ENCODE measurements around the gene CRTC1.

CRTC1 gene, protein sequence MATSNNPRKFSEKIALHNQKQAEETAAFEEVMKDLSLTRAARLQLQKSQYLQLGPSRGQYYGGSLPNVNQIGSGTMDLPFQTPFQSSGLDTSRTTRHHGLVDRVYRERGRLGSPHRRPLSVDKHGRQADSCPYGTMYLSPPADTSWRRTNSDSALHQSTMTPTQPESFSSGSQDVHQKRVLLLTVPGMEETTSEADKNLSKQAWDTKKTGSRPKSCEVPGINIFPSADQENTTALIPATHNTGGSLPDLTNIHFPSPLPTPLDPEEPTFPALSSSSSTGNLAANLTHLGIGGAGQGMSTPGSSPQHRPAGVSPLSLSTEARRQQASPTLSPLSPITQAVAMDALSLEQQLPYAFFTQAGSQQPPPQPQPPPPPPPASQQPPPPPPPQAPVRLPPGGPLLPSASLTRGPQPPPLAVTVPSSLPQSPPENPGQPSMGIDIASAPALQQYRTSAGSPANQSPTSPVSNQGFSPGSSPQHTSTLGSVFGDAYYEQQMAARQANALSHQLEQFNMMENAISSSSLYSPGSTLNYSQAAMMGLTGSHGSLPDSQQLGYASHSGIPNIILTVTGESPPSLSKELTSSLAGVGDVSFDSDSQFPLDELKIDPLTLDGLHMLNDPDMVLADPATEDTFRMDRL

DNA sequence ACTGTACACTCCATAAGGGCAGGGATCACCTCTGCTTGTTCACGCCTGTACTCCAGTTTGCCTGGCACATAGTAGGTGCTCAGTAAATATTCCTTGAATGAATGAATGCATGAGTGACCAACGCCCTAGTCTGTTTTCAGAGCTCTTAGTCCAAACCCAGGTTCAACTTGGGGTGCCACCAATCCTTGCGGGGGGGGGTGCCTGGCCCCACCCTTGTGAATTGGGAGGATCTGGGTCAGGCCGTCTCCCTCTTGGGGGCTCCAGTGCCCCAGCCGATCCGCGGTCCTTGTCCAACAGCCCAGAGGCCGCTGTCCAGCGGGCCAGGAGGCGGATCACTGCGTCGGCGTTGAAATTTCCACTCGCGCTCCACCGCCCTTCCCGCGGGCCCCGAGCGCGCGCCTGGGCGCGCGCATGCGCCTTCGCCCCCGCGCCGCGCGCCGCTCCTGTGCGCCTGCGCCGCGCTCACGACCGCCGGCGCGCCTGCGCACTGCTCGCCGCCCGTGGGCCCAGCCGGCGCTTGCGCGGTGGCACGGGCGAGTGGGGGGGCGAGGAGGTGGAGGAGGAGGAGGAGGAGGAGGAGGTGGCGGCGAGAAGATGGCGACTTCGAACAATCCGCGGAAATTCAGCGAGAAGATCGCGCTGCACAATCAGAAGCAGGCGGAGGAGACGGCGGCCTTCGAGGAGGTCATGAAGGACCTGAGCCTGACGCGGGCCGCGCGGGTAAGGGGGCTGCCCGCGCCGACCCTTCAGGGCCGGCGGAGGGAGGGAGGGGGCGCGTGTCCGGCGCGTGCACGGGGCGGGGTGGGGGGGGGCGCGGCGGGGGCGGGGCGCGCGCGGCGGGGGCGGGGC lies at the start of gene CRTC1:
Gene CRTC1, plus strand, starts transcription at position 572 of the 849 bp plus-strand sequence. Its CDS starts 23 bp downstream, at position 595.
- DNase-seq (ENCODE audit: low read depth), result peak; percentile 84

DNA sequence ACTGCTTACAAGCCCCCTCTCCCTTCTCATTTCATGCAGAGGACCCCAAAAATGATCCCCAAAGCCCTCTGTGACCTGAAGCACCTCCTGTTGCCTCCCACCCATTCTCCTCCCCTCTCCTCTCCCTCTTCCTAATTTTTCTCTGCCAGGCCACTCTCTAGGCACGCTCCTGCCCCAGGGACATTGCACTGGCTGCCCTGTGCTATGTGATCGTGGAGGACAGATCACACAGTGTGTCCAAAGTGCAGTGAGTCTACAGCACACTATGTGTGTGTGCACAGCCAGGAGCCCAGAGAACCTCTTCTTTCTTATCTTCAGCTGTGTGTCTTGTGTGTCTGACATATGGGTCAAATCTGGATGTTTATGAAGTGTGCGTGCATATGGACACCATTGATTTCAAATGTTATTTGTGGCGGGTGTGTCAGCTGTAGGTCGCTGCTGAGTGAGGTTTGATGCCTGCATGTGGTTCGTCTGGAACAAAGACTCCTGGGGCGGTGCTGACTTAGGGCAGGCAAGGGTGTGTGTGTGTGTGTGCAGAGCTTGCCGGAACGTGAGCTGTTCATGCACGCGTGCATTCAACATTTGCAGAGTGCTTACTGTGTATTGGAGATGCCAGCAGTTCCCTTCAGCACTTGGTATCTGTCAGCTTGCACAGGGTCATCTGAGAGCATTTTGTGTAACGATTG lies 48.7 kb upstream of the CRTC1 start:
- DNase-seq (ENCODE audit: low read depth), result no peak

DNA sequence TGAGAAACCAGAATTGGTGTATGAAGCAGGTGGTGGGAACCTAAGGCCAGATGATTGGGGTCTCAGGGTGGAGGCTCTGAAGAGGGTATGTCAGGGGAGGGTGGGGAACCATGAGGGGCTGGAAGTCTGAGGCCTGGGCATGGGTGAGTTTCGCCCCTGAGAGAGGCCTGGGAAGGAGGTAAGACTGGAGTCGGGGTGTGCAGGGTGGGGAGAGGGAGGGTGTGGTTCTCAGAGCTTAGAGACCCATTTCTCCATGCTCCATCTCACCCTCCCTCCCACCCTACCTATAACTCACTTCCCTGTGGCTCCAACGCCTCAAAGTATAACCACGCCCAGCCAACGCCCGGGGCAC lies 47.7 kb upstream of the CRTC1 start:
- DNase-seq (ENCODE audit: low read depth), result no peak

DNA sequence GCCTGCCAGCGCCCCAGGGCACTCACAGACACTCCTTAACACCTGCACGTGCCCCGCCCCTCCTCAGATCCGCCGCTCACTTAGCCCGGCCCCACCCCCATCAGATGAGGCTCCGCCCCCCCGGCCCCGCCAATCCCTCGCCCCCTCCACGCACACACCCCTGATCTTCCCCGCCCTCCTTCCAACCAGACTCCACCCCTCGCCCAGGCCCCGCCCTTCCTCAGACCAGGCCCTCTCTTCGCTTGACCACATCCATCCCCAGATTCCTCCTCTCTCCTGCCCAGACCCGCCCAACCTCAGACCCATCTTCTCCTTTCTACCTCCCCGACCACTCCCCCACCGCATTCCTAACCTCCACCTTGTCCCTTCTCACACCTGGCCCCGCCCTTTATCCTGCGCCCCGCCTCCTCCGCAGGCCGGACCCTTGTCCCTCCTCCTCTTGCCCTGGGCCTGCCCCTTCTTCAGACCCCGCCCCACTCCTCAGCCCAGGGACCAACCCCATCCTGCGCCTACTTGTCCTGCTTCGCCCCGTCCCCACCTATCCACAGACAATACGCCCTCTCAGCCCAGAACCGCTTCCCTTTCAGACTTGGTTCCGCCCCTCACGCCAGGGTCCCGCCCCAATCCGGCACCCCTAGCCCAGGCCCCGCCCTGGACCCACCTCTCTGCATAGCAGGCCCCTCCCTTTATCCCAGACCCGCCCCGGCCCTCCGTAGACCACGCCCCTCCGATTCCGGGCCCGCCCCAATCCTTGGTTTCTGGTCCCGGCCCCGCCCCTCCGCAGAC lies 47.1 kb upstream of the CRTC1 start:
- peak; percentile 99 for DNase-seq (ENCODE audit: low read depth)

DNA sequence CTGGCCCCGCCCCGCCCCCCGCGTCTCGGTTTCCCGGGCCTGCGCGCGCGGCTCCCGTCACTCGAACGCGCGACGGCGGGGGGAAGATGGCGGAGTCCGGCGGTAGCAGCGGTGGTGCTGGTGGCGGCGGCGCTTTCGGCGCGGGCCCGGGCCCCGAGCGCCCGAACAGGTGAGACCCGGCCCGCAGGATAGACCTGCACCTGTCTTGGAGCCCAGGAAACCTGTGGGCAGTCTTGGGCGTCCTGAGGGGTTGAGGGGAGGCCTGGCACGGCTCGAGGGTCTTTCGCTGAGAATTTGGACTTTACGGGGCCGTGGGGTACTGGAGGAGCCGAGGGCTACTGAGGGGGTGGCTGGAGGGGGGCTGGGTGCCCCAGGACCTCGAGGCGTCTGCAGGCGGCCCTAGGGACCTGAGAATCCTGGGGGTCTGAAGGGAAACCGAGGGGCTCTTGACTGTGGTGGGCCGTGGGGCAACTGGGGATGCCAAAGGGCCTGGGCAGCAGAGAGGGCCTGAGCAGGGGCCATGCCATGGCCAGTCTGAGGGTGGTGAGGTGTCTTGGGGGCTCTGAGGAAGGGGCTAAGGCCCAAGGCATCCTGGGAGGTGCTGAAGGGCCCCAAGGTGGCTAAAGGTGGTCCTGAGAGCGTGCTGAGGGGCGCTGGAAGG lies 46.4 kb upstream of the CRTC1 start, which contains the start of gene KLHL26:
Gene KLHL26, plus strand, starts transcription at position 60 of the 661 bp plus-strand sequence. Its CDS starts 27 bp downstream, at position 87.
- DNase-seq (ENCODE audit: low read depth), result no peak

DNA sequence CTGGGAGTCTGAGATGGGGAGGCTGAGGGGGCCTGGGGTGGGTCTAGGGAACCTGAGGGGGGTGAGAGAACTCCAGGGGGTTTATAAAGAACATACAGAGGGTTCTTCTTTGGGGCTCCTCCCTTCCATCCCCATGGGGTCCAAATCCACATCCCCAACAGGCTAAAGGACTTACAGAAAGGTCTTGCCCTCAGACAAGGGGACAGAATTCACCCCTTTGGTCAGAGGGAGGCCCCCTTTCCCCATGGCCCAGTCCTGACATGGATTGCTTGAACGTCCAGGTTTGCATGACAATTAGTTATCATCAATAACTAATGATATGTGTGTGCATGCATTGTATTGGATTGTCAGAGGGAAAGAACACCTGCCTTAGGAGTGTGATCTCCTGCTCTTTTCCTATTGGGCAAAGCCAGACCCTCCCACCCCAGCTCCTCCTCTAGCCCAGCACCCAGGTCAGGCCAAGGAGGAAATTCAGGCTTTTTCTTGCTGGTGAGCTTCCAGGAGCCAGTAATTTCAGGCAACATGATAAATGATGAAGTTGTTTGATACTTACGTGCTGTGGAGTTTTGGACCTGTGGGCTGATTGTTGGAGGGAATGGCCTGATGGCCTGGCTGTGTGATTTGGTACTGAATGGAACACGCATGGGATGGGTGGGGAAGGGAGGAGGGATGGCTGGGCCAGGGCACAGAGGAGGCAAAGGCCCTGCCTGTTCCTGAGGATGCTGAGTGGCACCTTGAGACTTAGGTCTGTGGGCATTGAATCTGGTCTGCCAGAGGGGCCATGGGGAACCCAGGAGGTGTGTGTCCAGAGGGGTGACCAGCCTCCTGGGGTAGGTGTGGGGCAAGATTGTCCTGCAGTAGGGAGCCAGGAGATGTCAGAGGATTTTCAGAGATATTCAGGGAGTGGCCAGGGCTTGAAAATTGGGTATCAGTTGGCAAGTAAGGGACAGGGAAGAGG lies 45.5 kb upstream of the CRTC1 start:
- no peak for DNase-seq (ENCODE audit: low read depth)

DNA sequence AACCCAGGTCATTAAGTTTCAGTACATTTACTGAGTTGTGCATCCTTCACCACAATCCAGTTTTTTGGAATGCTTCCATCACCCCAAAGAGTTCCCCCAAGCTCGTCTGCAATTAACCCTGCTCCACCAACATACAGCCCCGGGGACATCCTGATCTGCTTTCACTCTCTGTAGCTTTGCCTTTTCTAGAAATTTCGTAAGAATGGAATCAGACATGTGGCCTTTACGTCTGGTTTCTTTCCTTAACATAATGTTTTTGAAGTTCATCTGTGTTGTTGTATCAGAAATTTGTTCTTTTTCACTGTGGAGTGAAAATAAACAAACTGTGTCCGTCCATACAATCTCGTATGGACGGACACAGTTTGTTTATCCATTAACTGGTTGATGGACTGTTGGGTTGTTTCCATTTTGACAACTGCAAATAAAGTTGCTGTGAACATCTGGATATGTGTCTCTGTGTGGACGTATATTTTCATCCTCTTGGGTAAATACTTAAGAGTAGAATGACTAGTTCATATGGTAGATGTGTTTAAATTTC lies 43.7 kb upstream of the CRTC1 start:
- DNase-seq (ENCODE audit: low read depth), result no peak

DNA sequence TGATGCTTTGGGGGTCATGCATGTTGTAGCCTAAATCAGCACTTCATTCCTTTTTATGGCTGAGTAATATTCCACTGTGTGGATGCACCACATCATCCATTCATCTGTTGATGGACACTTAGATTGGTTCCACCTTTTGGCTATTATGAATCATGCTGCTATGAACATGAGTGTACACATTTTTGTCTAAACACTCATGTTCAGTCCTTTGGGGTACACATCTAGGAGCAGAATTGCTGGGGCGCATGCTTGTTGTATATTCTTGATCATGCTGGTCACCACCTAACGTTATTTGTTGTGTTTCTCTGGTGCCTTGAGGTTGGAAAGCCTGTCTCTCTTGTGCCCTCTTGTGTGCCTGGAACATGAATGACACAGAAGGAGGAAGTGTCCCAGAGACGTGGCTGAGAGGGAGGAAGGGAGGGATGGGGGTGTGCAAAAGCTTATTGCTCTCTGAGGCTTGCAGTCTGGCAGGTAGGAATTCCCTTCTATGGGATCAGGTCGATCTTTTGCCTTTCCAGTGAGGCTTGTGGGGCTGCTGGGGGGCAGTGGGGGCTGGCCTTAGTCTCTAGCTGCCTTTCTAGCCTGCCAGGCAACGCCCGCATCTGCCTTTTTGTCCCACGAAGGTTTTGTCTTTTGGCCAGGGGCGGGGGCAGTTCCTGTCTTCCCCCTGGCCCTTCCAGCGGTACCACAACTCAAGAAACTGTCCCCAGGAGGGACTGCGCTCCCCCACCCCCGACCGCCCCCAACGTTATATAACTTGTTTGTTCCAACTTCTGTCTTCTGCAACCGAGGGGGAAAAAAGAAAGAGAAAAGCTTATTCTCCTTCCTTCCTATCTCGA lies 39.1 kb upstream of the CRTC1 start:
- DNase-seq (ENCODE audit: low read depth), result no peak

DNA sequence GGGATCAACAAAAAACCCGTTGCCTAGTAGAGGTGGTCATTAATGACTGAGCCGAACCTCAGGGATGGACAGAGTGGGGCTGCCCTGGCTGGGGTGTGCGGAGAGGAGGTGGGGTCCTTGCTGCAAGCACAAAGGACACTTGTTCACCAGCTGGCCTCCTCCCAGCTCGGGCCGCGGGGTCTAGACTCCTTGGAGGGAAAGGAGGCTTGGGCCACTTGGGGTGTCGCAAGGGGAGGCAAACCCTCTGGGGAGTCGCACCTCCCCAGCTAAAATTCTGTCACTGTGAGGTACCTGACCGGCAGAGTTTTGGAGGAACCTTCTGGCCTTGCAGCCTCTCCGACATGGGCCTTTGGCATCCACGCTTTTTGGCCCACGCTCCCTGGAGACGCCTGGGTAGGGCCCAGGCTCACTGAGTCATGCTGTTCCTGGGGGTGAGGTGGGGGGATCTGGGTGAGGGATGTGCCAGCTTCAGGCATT lies 38.4 kb upstream of the CRTC1 start:
- DNase-seq (ENCODE audit: low read depth), result no peak

DNA sequence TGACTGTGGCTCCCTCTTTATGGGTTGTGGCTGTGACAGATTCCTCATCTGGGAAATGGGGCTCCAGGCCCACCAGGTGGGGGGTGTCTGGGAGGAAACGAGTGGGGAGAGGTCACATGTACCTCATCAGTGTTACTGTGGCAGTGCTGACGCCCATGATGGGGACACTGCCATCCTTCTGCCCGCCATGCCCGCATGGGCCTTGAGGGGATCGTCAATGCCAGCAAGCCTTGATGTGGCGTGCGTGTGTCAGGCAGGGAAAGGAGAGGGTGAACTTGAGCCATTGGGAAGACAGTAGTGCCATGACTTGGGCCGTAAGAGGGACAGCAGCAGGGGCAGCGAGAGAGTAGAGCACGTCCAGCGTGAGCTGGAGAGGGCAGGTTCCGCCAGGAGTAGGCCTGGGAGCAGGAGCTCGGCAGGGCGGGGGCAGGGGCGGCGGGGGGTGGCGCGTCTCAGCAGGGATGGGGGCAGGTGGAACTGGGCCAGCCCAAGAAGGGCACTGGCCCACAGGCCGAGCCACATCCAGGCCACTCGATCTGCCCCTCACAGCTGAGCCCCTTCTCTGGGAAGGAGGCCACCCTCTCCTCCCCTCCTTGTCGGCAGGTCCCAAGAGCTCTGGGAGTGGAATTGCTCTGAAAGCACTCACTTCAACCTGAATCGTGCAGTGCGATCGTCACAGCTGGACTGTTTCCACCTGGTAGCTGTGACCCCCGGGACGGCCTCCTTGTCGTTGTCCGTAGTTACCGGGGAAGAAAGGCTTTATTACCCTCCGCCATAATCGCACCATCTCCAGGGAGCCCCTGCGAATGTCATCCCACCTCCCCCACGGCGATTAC lies 36.7 kb upstream of the CRTC1 start:
- no peak for DNase-seq (ENCODE audit: low read depth)

DNA sequence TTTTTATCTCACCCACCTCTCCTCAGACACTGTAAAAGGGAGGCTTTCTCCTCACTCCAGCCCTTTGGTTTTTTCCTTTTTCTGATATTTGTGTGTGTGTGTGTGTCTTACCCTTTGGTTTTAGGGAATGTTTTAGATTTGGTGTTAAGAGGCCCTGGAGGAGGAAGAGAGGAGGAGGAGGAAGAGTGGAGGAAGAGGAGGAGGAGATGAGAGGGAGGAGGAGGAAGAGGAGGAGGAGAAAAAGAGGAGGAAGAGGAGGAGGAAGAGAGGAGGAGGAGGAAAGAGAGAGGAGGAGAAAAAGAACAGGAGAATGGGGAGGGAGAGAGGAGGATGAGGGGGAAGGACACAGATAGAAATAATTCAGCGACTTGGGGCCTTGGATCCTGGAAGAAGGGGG lies 36.1 kb upstream of the CRTC1 start:
- no peak for DNase-seq (ENCODE audit: low read depth)

DNA sequence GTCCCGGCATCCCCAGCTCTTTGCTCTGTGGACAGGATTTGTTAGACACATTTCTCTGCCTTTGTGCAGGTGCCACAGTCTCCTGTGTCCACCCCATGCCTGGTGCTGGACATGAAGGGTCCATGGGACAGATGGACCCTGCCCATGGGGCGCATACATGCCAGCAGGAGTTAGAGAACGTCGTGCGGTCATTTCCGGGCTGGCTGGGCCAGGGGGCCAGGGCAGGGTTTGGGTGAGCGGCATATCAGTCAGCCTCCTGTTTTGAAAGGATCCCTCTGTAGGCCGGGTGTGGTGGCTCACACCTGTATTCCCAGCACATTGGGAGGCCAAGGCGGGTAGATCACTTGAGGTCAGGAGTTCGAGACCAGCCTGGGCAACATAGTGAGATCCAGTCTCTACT lies 35.7 kb upstream of the CRTC1 start:
- no peak for DNase-seq (ENCODE audit: low read depth)

DNA sequence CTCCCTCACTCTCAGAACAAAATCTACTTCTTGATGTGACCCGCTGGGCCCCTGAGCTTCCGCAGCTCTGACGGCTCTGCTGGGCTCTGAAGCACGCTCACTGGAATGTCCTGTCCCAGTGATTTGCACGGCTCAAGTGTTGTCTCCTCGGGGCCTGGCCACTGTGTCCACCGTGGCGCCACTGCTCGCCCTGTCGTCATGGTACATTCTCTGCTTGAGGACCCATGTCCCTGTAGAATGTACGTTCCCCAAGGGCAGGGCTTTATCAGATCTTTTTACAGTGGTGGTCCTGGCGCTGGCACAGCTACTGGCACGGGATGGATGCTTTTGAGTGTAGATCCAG lies 34.5 kb upstream of the CRTC1 start:
- no peak for DNase-seq (ENCODE audit: low read depth)

DNA sequence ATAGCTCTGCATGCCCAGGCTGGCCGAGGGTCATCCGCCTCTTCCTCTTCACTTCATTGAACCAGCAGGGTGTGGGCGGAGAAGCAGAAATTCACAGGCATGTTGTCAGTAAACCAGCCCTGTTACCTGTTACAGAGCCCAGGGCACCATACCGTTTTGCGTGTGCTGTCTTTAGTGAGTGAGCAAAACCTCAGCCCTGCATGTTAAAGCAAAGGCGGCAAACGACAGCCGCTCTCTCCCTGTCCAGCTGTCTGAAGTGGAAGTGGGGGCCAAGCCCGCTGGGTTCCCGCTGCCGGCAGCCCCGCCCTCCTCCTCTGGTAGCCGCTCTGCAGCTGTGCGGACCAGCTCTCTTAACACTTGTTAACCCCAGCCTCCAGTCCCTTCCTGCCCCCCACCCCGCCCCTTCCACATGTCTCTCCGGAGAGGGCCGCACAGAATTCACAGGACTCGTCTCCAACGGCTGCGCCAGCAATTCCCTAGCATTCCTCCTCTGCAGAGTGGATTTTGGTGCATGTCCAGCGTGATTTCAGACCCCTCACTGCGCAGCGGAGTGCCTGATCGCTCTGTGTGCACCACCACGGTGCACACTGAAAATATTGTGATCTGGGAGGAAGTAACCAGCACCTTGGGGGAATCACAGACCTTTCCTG lies 34.0 kb upstream of the CRTC1 start:
- no peak for DNase-seq (ENCODE audit: low read depth)

DNA sequence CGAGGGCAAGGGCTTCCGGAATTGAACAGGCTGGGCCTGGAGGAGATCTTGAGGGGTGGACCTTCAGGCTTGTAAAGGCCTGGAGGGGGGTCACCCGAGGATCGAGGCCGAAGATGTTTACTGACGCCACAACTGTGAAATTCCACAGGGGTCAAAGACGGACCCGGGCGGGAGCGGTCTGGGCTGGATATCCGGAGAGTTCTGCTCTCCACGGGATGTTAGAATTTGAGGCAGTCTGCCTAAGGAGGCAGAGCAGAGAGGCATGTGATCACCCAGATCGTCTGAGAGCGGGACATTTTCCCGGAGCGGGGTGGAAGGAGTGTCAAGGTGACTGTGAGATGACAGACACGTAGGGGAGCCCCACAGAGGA lies 33.5 kb upstream of the CRTC1 start:
- no peak for DNase-seq (ENCODE audit: low read depth)

DNA sequence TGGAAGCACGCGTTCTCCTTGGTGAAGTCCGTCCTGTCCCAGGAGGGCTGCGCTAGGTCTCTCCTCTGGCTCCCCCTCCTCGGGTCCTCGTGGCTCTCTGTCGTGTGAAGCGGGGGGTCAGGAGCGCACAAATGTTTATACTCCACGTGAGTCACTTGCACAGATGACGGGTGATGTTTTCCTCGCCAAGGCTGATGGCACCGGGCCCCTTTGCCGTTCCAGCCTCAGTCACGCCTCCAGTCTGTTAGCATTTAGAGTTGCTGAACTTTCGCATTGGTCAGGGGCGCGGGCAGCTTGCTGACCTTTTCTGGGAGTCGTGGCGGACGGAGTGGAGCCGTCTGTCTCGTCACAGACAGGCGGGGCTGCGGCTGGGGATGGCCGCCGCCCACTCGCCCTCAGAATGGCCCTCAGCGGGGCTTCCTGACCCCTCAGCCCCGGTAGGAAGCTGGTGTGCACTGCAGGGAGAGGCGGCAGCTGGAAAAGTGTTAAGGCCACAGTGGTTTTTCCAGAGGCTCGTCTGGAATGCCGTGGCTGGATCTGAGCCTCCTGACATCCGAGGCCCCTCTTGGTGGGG lies 32.9 kb upstream of the CRTC1 start:
- no peak for DNase-seq (ENCODE audit: low read depth)

DNA sequence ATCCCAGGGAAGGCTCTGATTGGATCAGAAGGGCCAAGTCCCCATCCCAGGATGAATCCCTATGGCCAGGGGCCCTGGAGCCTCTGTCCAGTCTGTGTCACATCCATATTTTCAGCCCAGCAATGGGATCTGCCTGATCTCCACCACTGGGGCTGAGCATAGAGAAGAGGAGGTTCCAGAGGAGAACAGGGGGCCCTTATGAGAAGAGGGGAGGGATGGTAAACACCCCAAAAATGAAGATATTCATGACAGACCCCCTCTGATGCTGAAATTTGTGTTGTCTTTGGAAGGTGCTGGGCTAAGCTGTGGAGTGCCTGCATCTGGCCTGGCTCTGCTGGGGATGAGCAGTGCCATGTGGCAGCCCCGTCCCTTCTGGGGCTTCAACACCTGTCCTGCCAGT lies 32.2 kb upstream of the CRTC1 start:
- no peak for DNase-seq (ENCODE audit: low read depth)
